ENCODE measurements around the gene IGFN1.

The IGFN1 gene

DNA sequence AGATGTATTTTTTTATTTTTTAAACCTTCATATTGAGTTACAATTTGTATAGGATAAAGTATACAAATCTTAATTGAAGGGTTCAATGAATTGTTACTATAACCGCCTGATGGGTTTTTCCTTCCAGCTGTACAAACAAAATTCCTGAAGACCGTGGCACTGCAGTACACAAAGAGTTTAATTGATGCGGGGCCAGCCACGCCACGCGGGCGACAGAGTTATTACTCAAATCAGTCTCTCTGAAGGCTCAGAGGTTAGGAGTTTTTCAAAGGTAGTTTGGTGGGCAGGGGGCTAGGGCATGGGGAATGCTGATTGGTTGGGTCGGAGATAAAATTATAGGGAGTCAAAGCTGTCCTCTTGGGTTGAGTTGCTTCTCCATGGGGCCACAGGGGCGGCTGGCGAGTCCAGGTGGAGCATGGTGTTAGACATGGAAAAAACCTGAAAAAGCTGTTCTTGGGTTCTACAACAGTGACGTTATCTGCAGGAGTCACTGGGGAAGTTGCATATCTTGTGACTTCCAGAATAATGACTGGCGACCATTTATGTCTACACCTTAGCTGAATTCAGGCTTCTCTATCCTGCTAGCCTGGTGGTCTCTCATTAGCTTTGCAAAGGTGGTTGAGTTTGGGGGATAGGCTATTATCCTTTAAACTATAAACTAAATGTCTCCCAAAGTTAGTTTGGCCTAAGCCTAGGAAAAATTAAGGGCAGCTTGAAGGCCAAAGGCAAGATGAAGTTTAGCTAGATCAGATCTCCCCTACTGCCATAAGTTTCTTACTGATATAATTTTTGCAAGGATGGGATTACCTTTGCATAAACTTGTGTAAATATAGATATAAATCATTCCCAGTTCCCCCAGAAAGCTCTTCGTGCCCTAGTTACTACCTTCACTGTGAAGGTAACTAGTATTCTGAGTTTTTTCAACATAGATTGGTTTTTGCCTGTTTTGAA is 23.3 kb upstream of the IGFN1 start:
- no peaks in the 10 kb centered on the region for H3K9me3 ChIP-seq (ENCODE audit: insufficient read depth, low read depth, low read length)
- WGBS = 92% methylated on average over 12 of the region's 13 CpGs
- peaks cover 4% of the 10 kb centered on the region; the same call in 1 of the 2 replicates for H3K4me1 ChIP-seq (ENCODE audit: insufficient read depth, low read length)
- H3K27ac ChIP-seq (ENCODE audit: low read depth, low read length) = no peak overlapping the region
- H3K9ac ChIP-seq (ENCODE audit: low read depth, low read length) = no peak overlapping the region
- H3K27me3 ChIP-seq (ENCODE audit: insufficient read depth, low read length) = peaks cover 20% of the 10 kb centered on the region
- H3K36me3 ChIP-seq (ENCODE audit: insufficient read depth, low read length) = no peaks in the 10 kb centered on the region
- no peak overlapping the region for H3K4me3 ChIP-seq (ENCODE audit: low read length)

DNA sequence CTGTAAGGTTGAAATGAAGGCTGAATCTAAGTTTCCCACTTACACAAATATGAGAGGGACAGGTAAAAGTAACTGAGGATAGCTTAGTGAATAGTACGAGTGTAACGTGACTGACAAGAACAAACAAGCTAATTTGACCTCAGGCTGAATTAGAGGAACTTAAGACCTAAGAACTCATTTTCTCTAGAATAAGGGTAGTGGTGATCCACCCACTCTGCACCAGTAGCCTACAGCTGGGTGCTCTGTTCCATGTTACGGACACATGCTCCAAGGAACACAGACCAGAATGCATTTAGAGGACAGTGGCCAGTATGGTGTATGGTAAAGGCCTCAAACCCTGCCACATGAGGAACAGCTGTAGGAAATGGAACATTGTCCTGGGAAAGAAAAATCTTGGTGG is 21.4 kb upstream of the IGFN1 start:
- no peaks in the 10 kb centered on the region for H3K9me3 ChIP-seq (ENCODE audit: insufficient read depth, low read depth, low read length)
- H3K27me3 ChIP-seq (ENCODE audit: insufficient read depth, low read length) = peaks cover 20% of the 10 kb centered on the region
- H3K36me3 ChIP-seq (ENCODE audit: insufficient read depth, low read length) = no peaks in the 10 kb centered on the region
- WGBS = 98% methylated on average over 3 of the region's 3 CpGs
- no peak overlapping the region for H3K9ac ChIP-seq (ENCODE audit: low read depth, low read length)
- H3K4me3 ChIP-seq (ENCODE audit: low read length) = no peak overlapping the region
- no peak overlapping the region for H3K27ac ChIP-seq (ENCODE audit: low read depth, low read length)
- peaks cover 4% of the 10 kb centered on the region; the same call in 1 of the 2 replicates for H3K4me1 ChIP-seq (ENCODE audit: insufficient read depth, low read length)

DNA sequence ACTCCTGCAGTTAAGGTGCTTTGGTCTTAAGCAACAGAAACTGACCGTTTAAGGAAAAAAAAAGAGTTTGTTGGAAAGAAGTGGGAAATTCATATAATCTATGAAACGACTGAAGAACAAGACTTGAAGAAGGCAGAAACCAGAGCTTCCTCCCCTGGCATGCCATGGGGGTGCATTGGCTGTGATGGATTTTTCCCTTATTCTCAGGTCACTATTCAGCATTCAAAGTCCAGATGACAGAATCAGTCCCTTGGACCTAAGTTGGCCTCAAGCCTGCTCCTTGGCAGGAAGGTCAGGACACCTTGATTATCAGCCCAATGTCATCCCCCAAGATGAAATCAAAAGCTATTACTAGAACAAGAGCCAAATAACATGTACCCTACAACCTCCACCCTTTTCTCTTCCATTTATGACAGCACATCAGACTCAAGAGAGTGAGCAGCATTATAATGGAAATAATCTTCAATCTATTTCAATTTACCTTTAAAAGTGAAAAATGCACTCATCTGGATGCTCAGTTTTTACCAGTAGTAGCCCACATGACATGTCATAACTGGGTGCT is 20.6 kb upstream of the IGFN1 start:
- H3K9me3 ChIP-seq (ENCODE audit: insufficient read depth, low read depth, low read length) = no peaks in the 10 kb centered on the region
- peaks cover 8% of the 10 kb centered on the region for H3K4me1 ChIP-seq (ENCODE audit: insufficient read depth, low read length)
- WGBS = 92% methylated on average over 2 of the region's 2 CpGs
- no peaks in the 10 kb centered on the region for H3K36me3 ChIP-seq (ENCODE audit: insufficient read depth, low read length)
- H3K9ac ChIP-seq (ENCODE audit: low read depth, low read length) = peak overlapping the region; percentile 33; the same call in 1 of the 2 replicates
- H3K27ac ChIP-seq (ENCODE audit: low read depth, low read length) = peak overlapping the region; percentile 25; the same call in 1 of the 2 replicates
- peaks cover 20% of the 10 kb centered on the region for H3K27me3 ChIP-seq (ENCODE audit: insufficient read depth, low read length)
- peak overlapping the region; percentile 76 for H3K4me3 ChIP-seq (ENCODE audit: low read length)

DNA sequence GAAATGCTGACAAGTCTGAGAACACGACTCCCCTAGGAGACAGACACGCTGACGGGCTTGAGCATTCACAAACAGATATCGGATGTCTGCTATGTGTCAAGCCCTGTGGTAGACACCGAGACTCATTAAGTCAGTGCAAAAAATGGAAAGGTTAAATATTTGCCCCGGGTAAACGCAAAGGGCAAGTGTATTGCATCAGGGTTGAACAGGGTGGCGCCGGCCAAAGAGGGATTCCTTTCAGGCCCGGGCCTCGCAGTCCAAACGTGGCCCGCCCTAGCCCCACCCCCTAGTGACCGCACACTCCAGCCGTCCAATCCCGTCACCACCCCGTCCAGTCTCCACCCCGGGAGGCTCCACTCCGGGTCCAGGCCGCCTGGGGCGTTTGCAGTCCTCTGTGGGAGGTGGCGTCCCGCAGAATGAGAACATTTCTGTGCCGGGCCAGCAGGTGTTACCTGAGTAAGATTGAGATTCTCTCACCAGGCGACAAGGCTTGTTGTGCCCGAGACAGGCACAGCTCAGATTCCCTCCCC is 20.0 kb upstream of the IGFN1 start:
- Histone ChIP-seq H3K36me3 (ENCODE audit: insufficient read depth, low read length) (no peaks in the 10 kb centered on the region), H3K27ac (ENCODE audit: low read depth, low read length) (peak overlapping the region; percentile 81; the same call in 1 of the 2 replicates), H3K4me3 (ENCODE audit: low read length) (peak overlapping the region; percentile 76), H3K9me3 (ENCODE audit: insufficient read depth, low read depth, low read length) (no peaks in the 10 kb centered on the region), H3K9ac (ENCODE audit: low read depth, low read length) (peak overlapping the region; percentile 69), H3K4me1 (ENCODE audit: insufficient read depth, low read length) (peaks cover 11% of the 10 kb centered on the region), H3K27me3 (ENCODE audit: insufficient read depth, low read length) (peaks cover 20% of the 10 kb centered on the region)
- 9% methylated on average over 26 of the region's 26 CpGs for WGBS

DNA sequence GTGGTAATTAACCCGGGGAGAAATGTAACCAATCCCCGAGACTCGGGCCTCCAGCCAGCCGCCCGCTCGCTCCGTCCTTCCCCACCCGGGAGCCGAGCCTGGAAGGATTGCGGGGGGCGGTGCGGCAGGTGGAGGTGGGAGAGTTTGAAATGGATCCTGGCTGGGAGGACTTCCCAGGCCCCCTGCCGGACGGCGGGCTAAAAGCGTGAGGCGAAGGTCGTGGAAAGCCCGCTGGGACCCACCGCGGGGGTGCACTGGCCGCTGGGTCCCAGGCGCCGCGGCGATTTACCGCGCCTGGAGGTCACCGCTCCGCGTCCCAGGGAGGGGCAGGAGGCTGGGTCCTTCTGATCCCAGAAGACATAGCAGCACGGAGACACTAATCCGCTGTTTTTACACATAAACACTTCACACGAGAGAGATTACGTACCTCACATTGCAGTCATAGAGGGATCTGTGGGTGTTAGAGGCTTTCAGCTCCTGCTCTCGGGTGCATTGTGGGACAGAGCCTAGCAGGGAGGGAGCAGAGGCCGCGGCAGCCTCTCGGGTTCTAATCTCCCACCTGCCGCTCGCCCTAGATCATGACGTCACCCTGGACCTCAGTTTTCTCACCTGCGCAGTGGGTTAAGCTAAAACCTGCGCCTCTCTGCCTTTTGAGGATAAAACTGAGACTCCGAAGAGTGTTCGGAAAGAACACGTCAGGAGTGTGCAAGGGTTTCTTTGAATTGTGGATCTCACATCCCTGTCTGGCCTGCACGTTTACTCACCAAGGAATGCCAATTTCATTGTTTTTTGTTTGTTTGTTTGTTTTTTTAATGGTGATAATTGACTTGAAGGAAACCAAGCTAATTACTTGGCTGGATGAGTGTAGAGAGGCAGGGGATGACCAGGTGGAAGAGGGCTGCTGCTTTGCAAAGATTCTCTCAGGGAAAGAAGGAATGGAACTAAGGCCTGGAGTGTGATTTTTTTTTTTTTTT is 19.3 kb upstream of the IGFN1 start:
- H3K27me3 ChIP-seq (ENCODE audit: insufficient read depth, low read length) = peaks cover 20% of the 10 kb centered on the region
- peaks cover 11% of the 10 kb centered on the region for H3K4me1 ChIP-seq (ENCODE audit: insufficient read depth, low read length)
- peak overlapping the region; percentile 69 for H3K9ac ChIP-seq (ENCODE audit: low read depth, low read length)
- no peaks in the 10 kb centered on the region for H3K9me3 ChIP-seq (ENCODE audit: insufficient read depth, low read depth, low read length)
- 7% methylated on average over 48 of the region's 48 CpGs for WGBS
- no peaks in the 10 kb centered on the region for H3K36me3 ChIP-seq (ENCODE audit: insufficient read depth, low read length)
- peak overlapping the region; percentile 76 for H3K4me3 ChIP-seq (ENCODE audit: low read length)
- peak overlapping the region; percentile 81; the same call in 1 of the 2 replicates for H3K27ac ChIP-seq (ENCODE audit: low read depth, low read length)

DNA sequence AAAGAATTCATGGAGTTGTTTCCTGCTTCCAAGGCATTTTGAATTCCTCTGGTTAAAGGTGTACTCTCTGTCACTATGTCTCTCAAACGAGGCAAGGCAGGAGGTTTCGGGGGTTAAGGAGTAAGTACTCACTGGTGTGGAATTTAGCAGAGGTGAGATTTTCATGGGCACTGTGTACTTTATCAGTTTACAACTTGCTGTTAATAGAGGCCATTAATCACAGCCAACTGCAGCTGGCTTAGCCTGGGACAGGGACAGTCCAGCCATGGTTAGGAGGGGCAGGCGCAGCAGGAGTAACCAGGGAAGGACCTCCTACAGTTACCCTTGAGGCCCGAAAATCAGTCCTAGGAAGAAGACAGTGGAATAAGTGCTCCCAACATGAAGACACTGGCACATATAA is 18.3 kb upstream of the IGFN1 start:
- H3K27ac ChIP-seq (ENCODE audit: low read depth, low read length) = no peak overlapping the region
- 85% methylated on average over 4 of the region's 4 CpGs for WGBS

DNA sequence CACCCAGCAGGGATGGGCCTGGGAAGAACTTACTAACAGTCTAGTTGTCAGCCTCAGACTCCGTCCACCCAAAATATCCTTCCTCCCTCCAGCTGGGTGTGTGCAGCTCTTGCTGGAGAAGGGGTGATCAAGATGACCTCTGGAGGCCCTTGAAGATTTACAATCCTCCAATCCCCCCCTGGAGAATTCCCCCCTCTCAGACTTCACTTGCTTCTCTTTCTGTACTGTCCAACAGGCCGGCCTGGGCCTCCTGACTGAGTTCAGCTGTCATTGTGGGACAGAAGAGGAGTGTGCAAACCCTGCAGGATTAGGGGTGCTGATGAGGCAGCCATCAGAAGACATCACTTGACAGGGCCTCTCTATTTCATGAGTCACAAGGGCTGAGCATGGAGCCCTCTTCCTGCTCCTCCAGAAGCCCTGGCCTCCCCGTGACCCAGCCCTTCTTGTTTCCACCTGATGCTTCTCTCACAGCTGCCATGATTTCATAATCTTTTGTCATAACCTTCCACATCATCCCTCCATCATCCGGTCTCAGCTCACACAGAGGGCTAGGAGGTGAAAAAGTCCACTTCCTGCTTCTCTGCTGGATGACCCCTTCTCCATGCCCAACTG is 17.5 kb upstream of the IGFN1 start:
- Histone ChIP-seq H3K27me3 (ENCODE audit: insufficient read depth, low read length) (peaks cover 20% of the 10 kb centered on the region), H3K9me3 (ENCODE audit: insufficient read depth, low read depth, low read length) (no peaks in the 10 kb centered on the region), H3K4me3 (ENCODE audit: low read length) (no peak overlapping the region), H3K36me3 (ENCODE audit: insufficient read depth, low read length) (no peaks in the 10 kb centered on the region), H3K4me1 (ENCODE audit: insufficient read depth, low read length) (peaks cover 11% of the 10 kb centered on the region), H3K9ac (ENCODE audit: low read depth, low read length) (no peak overlapping the region), H3K27ac (ENCODE audit: low read depth, low read length) (no peak overlapping the region)
- 91% methylated on average over 4 of the region's 4 CpGs for WGBS

More for the DNA sequence above, 18.3 kb upstream of the IGFN1 start:
- H3K4me1 ChIP-seq (ENCODE audit: insufficient read depth, low read length) = peaks cover 11% of the 10 kb centered on the region
- no peaks in the 10 kb centered on the region for H3K36me3 ChIP-seq (ENCODE audit: insufficient read depth, low read length)
- no peak overlapping the region for H3K9ac ChIP-seq (ENCODE audit: low read depth, low read length)
- no peaks in the 10 kb centered on the region for H3K9me3 ChIP-seq (ENCODE audit: insufficient read depth, low read depth, low read length)
- no peak overlapping the region for H3K4me3 ChIP-seq (ENCODE audit: low read length)
- peaks cover 20% of the 10 kb centered on the region for H3K27me3 ChIP-seq (ENCODE audit: insufficient read depth, low read length)

DNA sequence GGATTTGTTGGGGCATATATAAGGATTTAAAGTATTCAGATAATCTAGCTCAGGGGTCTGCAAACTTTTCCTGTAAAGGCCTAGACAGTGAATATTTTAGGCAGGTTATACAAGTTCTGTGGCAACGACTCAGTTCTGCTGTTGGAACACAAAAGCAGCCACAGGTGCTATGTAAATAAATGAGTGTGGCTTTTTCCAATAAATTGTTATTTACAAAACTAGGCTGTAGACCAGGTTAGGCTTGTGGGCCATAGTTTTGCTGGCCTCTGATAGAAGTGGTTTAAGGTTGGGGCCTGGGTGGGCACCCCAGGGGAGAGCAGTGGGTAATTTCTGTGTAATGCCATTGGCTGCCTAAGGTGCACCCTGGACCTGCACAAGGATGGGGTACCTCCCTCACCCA is 16.9 kb upstream of the IGFN1 start:
- 89% methylated on average over 1 of the region's 1 CpG for WGBS
- Histone ChIP-seq H3K27ac (ENCODE audit: low read depth, low read length) (no peak overlapping the region), H3K4me1 (ENCODE audit: insufficient read depth, low read length) (peaks cover 11% of the 10 kb centered on the region), H3K9ac (ENCODE audit: low read depth, low read length) (no peak overlapping the region), H3K9me3 (ENCODE audit: insufficient read depth, low read depth, low read length) (no peaks in the 10 kb centered on the region), H3K4me3 (ENCODE audit: low read length) (no peak overlapping the region), H3K36me3 (ENCODE audit: insufficient read depth, low read length) (no peaks in the 10 kb centered on the region), H3K27me3 (ENCODE audit: insufficient read depth, low read length) (peaks cover 20% of the 10 kb centered on the region)

DNA sequence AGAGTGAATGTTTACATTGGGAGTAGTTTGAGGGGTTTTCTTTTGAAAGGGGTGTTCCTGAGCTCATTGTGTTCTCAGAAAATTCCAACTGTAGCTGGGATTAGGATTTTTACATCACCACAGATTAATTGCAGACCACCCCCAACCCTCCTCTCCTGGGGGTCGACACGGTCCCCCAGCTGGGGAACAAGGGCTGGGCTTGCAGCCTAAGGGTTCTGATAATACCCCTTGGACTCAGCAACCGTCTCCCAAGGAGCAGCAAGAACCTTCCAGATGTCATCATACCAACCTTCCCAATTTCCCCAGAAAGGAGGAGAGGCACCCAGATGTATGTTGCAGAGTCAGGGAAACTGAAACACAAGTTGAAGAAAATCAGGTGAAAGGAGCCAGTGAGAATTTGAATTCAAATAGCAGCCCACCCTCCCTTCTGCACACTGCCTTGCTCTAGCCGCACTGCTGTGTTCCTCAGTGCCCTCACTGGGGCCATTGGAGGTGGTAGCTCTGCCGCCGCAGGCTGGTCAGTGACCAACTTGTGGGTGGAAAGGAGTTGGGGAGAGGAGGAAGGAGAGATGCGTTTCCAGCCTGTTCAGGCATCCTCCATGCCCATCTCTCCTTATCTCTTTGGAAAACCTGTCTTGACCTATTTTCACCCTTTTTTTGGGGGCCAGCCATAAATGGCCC is 14.7 kb upstream of the IGFN1 start:
- H3K4me1 ChIP-seq (ENCODE audit: insufficient read depth, low read length) = peaks cover 11% of the 10 kb centered on the region
- H3K9me3 ChIP-seq (ENCODE audit: insufficient read depth, low read depth, low read length) = no peaks in the 10 kb centered on the region
- 91% methylated on average over 7 of the region's 7 CpGs for WGBS
- no peak overlapping the region for H3K27ac ChIP-seq (ENCODE audit: low read depth, low read length)
- H3K36me3 ChIP-seq (ENCODE audit: insufficient read depth, low read length) = no peaks in the 10 kb centered on the region
- no peak overlapping the region for H3K4me3 ChIP-seq (ENCODE audit: low read length)
- H3K27me3 ChIP-seq (ENCODE audit: insufficient read depth, low read length) = 0 out of 2 replicates have a peak, but pooled peaks cover 8% of the 10 kb centered on the region
- no peak overlapping the region for H3K9ac ChIP-seq (ENCODE audit: low read depth, low read length)

DNA sequence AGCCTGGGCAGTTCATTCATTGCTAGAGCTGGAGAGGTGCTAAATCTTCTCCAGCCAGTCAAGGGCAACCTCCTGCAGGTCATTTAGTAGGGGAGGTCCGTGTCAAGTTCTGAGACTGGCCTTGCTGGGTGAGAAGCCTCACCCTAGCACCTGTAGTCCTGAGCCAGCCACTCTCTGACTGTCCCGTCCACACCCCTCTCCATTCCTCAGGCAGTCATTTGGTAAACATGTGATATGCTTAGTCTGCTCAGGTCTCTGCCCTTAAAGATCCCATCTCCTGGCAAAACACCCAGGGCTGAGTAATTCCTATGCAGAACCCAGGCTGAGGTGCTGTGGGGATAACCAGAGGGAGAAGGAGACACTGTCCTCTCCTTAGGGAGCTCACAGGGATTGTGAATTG is 13.7 kb upstream of the IGFN1 start:
- Histone ChIP-seq H3K4me1 (ENCODE audit: insufficient read depth, low read length) (peaks cover 6% of the 10 kb centered on the region), H3K4me3 (ENCODE audit: low read length) (no peak overlapping the region), H3K9me3 (ENCODE audit: insufficient read depth, low read depth, low read length) (no peaks in the 10 kb centered on the region), H3K27ac (ENCODE audit: low read depth, low read length) (no peak overlapping the region), H3K36me3 (ENCODE audit: insufficient read depth, low read length) (no peaks in the 10 kb centered on the region), H3K27me3 (ENCODE audit: insufficient read depth, low read length) (no peaks in the 10 kb centered on the region), H3K9ac (ENCODE audit: low read depth, low read length) (no peak overlapping the region)
- WGBS = 52% methylated on average over 2 of the region's 2 CpGs

Measured in HUES64 (cell line).